HuH-7.5 (cell line): ENCODE results near the gene NEK1.
A peak's percentile ranks its signal among the peaks of the same experiment; 100 is the strongest.
"Not testable (repeated sequence)": the region's sequence is repeated elsewhere in the genome, so short reads cannot be mapped to it uniquely, and the experiment has no call there.

ENCODE experiments used
- DNase-seq: peaks from one replicate; pipeline ENCODE4 v3.0.0; 2011; ENCODE audit warnings: low spot score

Gene NEK1

GRCh38 chr4:169626331-169627282, 14.2 kb upstream of the NEK1 start:
- no peak for DNase-seq

DNA sequence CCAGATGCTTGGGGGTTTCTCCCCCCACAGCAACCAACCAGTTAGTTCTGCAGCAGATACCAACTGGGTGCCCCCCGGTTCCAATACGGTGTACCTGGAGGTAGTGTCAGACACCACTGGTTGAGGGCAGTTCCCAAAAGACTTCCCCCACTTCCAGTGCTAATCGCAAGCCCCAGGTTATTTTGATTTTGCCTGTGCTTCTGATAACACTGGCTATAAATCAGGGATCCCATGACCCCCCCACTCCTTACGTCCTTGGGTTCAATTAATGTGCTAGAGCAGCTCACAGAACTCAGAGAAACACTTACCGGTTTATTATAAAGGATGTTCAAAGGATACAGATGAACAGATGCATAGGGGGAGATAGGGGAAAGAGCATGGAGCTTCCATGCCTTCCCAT, 13.5 kb upstream of the NEK1 start:
- DNase-seq, result no peak

GRCh38 chr4:169624012-169624411, 11.6 kb upstream of the NEK1 start:
- not testable (repeated sequence) for DNase-seq

DNA sequence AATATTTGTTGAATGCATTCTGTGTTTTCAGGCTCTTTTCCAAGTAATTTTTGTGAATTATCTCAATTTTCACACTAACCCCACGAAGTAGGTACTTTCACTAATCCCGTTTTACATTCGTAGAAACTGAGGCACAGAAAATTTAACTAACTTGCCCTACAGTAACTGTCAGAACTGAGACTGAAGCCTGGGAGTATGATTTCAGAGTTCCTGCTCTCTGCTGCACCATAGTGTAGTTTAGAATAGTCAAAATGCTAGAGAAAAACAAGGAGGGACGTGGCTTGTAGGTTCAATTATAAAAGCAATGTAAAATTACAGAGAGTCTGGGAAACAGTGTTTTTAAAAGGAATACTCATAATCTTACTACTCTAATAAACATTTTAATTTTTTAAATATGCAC, 10.2 kb upstream of the NEK1 start:
- no peak for DNase-seq

GRCh38 chr4:169621731-169622492, 9.5 kb upstream of the NEK1 start:
- no peak for DNase-seq

DNA sequence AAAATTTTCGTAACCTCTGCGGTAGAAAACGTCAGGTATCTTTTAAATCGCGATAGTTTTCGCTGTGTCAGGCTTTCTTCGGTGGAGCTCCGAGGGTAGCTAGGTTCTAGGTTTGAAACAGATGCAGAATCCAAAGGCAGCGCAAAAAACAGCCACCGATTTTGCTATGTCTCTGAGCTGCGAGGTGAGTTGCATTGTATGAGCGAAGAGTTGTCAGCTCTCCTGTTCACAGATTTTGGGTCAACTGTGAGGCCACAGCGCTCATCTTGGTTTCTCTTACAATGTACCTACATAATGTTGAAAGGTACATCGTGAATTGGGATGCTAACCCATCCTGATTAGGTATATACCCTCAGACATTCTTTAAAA, 8.5 kb upstream of the NEK1 start:
- DNase-seq, result no peak

DNA sequence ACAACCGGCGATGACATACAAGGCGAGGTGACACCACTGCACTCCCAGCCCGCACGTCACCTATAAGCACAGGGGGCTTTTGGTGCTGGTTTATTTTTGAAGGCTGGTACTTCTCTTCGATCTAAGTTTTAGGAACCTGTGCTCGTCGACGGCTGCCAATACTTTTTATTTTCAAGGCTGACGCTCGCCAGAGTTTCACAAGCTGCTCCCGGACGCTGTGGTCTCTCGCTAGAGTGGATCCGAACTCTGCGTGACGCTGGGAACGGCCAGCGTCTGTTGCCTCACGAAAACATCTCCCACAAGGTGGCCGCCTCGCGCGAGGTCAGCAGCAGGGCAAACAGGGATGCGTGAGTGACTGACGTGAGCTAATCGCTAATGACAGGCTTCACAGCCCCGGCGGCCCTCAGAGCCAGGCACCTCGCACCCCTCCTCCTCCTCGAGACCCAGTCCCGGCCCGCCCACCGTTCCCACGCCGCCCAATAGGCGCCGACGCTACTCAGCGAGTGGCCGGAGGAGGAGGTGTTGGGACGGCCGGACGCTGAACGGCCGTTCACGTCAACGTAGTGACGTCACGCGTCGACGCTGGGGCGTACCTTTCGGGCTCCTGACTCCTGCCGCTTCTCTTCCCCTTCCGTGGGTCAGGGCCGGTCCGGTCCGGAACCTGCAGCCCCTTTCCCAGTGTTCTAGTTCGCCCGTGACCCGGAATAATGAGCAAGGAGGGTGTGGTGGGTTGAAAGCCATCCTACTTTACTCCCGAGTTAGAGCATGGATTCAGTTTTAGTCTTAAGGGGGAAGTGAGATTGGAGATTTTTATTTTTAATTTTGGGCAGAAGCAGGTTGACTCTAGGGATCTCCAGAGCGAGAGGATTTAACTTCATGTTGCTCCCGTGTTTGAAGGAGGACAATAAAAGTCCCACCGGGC, 7.8 kb upstream of the NEK1 start, which contains the start of gene CLCN3:
Gene CLCN3, plus strand, starts transcription at position 621 of the 922 bp plus-strand sequence. CDS start 15,351 bp downstream, outside the sequence.
- peak; percentile 62 for DNase-seq

GRCh38 chr4:169619518-169619957, 7.2 kb upstream of the NEK1 start:
- no peak for DNase-seq

GRCh38 chr4:169618986-169619385, 6.6 kb upstream of the NEK1 start:
- no peak for DNase-seq

GRCh38 chr4:169618286-169618685, 5.9 kb upstream of the NEK1 start:
- DNase-seq, result no peak

DNA sequence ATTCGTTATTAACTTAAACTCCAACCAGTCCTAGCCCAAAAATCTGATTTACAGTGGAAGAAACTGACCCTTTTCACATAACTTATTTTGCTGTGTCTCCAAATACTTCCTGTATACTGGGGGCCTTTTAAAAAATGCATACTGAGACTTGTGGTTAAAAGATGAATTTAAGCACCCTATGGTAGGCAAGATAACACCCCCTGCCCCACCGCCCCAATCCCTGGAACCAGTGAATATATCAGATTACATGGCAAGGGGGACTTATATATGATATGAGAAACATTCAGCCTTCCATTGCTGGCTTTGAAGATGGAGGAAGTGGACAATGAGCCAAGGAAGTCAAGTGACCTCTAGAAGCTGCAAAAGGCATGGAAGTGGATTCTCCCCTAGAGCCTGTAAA, 4.9 kb upstream of the NEK1 start:
- no peak for DNase-seq

GRCh38 chr4:169616846-169617245, 4.5 kb upstream of the NEK1 start:
- DNase-seq, result no peak

GRCh38 chr4:169615467-169616106, 3.2 kb upstream of the NEK1 start:
- DNase-seq, result no peak

- peak; percentile 41 for DNase-seq
Observed at GRCh38 chr4:169612871-169613859, 782 bp upstream of the NEK1 start.

DNA sequence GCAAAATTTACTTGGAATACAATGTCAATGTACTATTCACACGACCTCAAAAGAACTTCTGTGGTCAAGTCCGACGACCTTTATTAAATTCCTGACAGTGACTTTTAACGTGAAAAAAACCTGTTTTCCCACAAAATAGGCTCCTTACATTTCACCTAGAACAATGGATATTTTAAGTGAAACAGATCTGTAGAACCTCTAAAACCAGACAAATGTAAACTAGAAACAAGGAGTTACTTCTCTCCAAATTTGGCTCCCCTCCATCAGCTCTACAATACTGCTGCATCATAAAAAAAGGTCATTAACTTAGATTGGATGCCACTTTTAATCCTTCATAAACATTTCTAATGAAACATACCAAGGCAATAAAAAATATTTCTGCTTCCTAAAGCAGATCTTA, 1.2 kb downstream of the NEK1 start:
- no peak for DNase-seq

DNA sequence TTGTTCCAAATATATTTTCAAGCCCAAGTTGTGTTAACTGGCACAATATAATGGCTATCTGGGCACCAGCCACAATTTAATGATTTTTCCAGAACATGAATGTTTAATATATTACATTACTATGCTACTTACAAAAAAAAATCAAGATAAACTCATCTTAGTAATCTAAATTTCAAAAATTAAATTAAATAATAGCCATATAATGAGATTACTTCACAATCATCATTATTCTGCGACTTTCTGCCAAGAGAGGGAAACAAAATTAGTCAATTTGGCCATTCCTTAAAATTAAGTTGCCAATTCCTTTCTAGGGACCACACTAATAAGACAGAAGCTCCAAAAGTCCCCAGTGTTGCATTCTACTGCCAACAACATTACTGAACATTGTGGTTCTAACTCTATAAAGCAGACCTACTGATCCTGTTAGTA, 7.5 kb downstream of the NEK1 start:
- no peak for DNase-seq

- no peak for DNase-seq
Observed at GRCh38 chr4:169604131-169604900, 8.1 kb downstream of the NEK1 start.

DNA sequence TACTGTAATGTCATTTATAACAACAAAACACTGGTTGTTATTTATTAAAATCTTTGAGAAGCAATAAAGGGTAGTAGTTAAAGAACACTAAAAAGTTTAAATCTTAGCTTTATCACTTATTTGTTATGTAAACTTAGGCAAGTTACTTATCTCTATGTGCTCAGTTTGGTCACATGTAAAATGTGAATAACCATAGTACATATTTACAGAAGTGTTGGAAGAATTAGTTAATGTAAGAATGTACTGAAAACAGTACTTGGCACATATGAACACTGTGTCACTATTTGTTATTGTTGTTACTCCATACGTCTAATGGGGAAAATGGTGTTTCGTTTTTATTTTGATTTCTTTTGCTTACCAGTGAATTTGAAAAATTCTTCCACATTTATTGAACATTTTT, 9.1 kb downstream of the NEK1 start:
- DNase-seq, result no peak

DNA sequence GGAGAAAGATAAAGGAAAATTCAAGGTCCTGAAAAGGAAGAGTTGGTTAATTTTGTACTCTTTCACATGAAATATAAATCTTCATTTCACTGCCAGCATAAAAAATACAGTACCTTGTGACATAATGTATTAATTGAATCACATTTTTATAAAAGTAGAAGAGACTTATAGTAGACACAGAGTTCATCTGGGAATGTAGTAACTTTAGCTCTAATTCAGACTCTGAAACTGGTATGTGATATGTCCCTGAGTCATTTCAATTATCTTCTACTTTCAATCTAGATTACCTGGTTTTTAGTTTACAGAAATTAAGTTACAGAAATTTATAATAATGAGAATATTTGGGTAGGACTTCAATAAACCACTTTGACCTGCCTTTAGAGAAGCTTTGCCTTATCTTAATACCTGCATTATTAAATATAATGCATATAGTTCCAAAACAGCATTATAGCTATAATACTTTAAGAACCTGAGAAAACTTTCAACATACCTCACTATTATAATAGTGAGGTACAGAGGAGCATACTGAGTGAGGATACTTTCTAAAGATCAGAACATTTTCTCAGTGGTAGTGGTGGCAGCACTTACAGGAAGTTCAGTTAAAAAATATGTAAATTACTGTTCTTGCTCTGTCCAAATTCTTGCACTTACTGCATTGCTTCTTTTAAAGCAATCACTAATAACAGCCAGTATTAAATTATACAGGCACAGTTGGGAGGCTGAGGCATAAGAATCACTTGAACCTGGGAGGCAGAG, 11.2 kb downstream of the NEK1 start:
- no peak for DNase-seq
